GM21576 (cell line): ENCODE measurements around the gene MXD3.
"Not testable (repeated sequence)": the region's sequence is repeated elsewhere in the genome, so short reads cannot be mapped to it uniquely, and the experiment has no call there.

Experiments
- ATAC-seq: cut with Tn5 transposase; IDR thresholded peaks from one replicate; pipeline ENCODE4 v1.9.1; 2021; ENCODE audit warnings: mild to moderate bottlenecking, moderate library complexity; ENCODE audit not compliant: unreplicated experiment

Gene MXD3

DNA sequence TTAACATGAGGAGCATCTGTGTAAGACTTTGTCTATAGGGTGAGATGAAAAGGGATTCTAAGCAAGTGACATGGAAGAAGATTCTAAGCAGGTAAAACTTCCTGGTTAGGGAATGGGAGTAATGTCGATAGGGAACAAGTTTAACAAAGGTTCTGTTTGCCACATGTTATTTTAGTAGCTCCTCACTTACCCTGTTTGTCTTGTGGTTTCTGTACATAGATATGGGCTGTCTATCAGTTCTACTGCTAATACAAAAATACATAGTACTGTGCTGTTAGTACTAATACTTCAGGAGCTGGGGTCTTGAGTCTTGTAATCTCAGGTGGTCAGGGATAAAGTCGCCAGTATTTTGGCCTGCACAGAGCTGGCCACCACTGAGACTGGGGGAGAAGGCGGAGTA lies 41.0 kb downstream of the MXD3 start:
- ATAC-seq: no peak

DNA sequence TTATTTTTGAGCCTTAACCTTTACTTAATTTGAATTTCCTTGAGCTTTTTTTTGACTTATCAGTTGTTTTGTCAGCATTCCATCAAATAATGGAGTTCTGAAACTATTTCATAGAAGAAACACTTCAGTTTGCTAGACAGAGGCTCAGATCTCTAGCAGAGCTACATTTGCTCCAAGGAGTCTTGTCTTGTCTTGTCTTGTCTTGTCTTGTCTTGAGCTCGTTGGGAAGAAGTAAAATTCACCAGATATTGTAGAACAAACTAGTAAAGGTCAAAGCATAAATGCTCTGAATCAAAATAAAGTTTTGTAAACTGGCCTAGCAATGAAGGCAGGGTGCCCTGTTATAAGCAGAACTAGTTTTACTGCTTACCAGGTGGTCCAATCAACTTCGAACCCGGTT lies 41.7 kb downstream of the MXD3 start:
- ATAC-seq: no peak

DNA sequence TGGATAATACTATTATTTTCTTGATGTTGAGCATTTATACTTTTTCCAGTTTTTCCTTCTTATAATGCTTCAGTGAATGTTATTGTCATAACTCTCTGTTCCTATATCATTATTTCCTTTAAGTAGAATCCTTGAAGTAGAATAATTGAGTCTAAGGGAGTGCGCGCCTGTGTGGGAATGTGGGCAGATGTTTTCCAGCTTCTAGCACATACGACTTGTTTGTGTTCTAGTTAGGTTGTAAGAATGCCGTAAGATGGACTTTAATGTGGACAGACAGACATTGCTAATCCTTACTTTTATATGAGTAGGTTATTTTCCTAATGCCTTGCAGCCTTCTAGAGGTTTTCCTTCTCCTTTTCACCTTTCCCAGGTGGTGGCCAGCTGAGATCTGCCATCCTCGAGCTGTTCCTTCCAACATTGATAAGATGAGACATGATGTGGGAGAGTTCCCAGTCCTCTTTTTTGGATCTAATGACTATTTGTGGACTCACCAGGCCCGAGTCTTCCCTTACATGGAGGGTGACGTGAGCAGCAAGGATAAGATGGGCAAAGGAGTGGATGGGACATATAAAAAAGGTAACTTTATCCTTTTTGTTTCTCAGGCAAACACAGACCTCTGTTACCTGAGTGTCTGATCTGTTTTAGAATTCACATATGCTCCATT lies 42.3 kb downstream of the MXD3 start:
- no peak for ATAC-seq

DNA sequence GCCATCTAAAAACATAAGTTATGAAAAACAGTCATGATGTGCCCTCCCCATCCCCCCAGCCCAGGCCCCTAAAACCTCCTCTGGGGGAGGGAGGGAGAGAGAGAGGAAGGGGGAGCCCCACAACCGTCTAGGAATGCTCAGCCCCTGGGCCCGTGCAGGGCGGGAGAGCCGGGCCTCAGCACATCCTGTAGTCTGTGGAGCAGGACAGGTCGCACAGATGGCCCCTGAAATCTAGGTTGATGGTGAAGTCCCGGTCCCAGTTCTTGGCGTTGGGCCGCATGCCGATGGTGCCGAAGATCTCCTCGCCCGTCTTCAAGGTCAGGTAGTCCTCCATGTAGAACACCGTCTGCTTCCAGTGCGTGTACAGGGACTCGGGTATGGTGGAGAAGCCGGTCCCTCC lies 46.3 kb downstream of the MXD3 start:
- ATAC-seq: no peak

DNA sequence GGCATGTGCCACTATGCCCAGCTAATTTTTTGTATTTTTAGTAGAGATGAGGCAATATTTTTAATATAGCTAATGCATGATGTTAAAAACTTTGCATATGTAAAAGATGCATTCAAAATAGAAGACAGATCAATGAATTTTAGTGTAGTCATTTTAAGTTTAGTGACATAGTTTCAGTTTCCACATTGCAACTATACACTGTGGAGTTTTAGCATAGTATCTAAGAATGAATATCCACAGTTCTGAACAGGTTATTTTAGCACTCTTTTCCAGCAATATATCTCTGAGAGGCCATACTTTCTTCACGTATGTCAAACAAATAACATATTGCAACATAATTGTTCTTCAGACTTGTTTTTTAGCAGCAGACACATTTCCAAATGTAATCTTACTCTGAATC lies 47.5 kb downstream of the MXD3 start:
- no peak for ATAC-seq

DNA sequence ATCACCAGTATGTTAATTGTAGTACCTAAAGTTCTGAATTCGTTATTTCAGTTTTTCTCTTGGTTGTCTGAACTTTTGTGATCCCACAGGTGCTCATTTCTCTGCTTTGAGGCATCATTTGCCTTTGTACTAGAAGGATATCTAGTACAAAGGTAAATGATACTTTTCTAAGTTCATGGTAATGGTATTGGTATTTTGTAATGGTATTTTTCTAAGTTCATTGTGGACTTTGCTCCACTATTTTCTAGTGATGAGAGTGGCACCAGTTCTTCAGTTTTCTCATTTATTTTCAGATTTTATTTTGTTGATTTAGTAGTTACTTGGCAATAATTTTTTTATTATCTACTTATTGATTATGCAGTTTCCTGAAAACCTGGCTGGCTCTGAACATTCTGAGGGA lies 50.2 kb downstream of the MXD3 start:
- no peak for ATAC-seq

DNA sequence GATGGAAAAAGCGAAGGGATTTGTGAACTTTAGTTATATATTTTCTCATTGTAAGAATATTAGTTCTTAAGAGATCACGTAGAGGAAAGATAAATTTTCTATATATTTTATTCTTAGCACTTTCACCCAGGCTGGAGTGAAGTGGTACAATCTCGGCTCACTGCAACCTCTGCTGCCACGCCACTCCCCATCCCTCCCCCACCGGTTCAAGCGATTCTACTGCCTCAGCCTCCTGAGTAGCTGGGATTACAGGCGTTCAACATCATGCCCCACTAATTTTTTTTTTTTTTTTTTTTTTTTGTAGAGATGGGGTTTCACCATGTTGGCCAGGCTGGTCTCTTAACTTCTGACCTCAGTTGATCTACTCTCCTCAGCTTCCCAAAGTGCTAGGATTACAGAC lies 50.7 kb downstream of the MXD3 start:
- ATAC-seq: no peak

DNA sequence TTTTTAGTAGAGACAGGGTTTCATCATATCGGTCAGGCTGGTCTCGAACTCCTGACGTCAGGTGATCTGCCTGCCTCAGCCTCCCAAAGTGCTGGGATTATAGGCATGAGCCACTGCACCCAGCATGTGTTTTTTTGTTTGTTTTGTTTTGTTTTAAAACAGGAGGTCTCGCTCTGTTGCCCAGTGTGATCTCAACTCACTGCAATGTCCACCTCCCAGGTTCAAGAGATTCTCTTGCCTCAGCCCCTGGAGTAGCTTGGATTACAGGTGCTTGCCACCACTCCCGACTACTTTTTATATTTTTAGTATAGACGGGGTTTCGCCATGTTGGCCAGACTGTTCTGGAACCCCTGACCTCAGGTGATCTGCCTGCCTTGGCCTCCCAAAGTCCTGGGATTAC lies 53.0 kb downstream of the MXD3 start:
- not testable (repeated sequence) for ATAC-seq
